Stimulated activated CD8-positive, alpha-beta memory T cell treated with anti-CD3 and anti-CD28 coated beads, Interleukin-4, amount 100 ng/mL, for 48 hours (primary cell): ENCODE measurements around the gene CD300C.
"Not testable (repeated sequence)": the region's sequence is repeated elsewhere in the genome, so short reads cannot be mapped to it uniquely, and the experiment has no call there.

ENCODE experiments used
- DNase-seq: peaks from one replicate; pipeline ENCODE4 v3.0.0-alpha.2; 2020

Gene CD300C

DNA sequence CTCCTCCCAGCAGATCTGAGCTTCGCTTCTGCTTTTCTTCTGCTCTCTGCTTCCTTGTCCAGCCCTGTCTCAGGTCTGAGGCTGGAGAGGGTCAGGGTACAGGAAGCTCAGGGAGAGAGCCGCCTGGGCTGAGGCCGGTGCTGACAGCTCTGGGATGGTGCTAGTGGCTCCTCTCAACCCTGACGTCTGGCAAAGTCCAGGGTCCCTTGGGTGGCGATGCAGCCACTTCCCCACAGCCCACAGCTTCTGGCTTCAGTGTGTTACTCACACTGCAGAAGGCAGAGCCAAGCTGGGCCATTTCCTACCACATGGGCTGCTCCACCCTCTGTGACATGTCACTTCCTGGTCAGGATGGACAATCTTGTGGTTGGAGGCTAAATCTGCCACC, at the start of gene CD300C:
TSS of gene CD300C (minus strand) at position 273 of the 388 bp plus-strand sequence. CDS start 333 bp downstream, outside the sequence.
- DNase-seq: no peak

DNA sequence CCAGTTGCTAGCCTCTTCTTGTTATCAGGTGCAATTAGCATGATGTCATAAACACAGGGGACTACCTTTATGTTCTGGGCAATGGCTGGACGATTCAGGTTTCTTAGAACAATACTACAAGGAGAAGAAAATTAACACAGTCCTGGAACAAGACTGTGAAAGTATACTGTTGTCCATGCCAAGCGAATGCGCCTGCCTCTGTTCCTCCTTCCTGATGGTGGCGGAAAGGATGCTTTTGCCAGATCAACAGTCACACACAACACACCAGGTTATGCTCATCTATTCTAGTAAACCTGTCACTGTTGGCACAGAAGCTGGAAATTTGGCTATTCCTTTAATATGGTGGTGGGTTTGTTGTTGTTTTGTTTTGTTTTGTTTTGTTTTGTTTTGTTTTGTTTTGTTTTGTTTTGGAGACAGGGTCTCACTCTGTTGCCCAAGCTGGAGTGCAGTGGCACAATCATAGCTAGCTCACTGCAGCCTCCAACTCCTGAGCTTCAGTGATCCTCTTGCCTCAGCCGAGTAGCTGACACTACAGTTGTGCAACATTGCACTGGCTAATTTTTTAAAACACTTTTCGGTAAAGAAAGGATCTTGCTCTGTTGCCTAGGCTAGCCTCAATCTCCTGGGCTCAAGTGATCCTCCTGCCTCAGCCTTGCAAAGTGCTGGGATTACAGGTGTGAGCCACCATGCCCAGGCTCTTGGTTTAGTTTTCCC, 49.3 kb upstream of the CD300C start:
- no peak for DNase-seq

DNA sequence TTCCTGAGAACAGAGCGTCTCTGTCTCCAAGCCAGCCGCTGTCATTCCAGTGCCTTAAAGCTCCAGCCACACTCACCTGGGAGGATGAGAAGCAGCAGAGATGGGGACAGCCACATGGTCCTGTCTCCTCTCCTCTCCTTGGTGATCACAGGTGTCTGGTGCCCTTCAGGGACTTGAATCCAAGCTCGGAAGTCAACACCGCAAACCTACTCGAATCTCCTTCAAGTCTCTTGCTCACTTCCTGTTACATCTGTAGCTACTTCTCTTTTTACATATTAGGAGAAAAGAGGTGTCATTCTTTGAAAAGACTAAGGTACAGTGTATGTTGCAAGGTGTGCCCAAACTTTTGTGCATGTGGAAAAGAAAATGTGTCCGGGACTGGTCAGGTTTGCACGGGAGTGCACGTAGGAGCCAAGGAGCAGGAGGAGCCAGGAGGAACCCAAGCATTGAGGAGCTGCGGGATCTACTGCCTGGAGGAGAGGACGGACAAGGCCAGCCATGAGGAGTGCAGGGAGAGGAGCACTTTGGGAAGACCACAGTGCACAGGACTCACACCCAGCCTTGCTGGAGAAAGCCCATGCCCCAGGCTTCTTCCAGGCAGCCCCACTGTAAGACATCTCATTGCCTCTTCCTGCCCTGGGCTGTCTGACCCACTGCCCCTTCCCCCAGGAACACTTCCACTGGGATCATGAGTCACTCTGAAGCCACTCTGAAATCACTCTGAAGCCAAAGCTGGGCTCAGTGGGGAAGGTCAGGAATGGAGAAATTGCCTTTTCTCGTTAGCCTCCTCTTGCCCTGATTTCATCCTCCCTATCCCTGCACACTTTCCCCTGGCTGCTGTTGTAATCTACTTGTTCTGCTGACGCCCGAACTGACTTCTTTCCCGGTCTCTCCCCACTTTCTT, 46.4 kb upstream of the CD300C start, which contains the start of gene CD300LD:
TSS of gene CD300LD (minus strand) at position 197 of the 904 bp plus-strand sequence. CDS start at position 116, 81 bp downstream.
- no peak for DNase-seq

DNA sequence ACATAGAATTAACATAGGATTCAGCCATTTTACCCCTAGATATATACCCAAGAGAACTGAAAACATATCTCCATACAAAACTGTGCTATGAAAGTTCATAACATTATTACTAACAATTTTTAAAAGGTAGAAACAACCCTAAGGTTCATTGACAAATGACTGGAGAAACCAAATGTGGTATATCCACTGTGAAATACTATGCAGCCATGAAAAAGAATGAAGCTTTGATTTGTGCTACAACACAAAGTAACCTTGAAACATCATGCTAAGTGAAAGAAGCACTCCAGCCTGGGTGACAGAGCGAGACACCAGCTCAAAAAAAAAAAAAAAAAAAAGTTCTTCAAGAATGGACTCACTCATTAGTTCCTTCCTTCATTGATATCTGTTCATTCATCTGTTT, 45.6 kb upstream of the CD300C start:
- DNase-seq: no peak

DNA sequence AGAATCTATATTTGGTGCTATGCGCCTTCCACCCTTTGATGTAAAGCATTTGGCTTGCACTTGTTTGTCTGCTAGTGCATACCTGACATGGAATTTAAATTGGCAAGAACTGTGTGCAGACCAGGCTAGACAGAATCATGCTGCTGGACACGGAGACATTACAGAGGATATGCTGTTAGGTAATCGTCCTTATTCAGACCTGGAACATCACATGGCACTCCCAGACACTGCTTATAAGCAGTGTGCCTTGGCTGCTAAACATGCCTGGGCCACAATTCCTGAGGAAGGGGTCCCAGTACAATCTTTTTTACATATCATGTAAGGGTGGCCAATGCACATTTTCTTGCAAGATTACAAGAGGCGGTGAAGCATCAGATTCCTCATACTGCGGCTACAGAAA, 39.8 kb upstream of the CD300C start:
- DNase-seq: no peak

DNA sequence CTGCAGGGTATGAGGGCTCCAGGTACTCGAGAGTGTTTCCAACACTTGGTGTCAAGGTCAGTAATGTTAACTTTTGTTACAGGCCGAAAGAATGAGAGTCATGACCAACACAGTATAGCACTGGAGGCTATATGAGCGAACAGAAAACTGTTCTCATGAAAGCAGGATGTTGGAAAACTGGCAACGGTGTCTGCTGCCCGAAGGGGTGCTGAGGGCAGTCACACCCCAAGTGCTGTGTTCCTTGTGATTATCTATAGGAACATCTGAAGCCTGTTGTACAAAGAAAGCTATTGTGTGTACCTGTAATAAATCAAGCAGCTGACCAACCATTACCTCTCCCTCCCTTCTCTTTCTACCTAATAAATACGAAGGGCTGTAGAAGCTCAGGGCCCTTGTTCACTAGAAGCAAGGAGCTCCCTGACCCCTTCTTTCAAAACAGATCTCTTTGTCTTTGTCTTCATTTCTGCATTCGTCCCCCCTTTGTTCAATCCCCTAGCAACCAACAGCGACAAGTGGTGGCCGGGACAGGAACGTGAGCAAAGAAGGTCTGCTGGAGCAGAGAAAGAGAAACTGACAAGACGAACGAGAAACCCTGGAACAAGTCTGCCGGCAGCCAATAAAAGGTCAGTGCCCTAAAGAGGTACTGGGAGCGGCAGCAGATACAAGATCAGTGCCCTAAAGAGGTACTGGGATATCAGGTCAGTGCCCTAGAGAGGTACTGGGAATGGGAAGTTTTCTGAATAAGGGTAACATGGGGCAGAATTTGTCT, 38.6 kb upstream of the CD300C start:
- DNase-seq: no peak

DNA sequence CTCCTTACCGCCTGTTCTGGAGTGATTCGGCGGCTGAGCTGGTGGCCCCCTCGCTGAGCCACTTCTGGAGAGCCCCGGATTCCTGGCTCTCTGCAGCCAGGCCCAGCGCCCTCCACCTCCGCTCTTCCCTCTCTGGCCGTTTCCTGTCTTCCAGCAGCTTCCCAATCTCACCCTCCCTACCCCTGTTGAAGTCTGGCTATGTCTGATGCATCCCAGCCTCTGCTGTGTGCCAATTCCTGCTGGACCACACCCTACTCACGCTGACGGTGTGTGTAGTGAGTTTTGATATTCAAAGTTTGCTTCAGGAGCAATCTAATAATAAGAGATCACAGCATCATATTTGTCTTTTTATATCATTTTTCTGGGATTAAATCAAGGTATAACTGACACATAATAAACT, 36.7 kb upstream of the CD300C start:
- no peak for DNase-seq

DNA sequence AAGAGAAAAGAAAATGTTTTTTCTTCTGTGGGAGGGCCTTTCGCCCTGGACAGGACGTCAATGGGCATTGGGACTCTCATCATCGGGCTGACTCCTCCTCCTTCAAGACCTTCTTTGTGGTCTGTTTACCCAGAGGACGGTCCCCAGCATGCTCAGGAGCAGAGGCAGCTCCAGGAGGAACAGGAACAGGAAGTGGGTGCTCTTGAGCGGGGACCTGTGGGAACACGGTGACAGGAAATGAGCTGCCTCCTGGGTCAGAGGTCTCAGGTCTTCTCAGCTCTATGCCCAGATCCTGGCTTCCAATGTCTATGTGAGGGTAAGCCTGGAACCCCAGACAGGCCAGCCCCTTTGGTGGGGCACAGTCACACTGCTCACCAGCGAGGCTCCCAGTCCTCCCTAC, 34.0 kb upstream of the CD300C start:
- DNase-seq: no peak

DNA sequence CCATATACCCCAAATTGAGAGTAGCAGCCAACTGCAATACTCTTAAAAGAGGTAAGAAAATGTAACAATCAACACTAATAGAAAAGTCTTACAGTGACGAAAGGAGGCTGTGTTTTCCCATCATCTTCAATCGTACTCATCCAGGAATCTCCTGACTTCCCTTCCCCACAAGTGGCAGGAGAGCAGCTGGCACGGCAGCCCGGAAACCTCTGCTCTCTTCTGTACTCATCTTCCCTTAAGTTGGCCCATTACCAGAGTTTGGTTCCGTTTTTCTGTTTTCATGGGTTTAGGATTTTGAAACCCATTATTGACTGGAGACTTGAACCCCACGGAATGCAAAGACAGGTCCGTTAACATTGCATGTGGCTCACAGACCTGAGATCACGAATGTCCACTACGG, 33.1 kb upstream of the CD300C start:
- DNase-seq: no peak

DNA sequence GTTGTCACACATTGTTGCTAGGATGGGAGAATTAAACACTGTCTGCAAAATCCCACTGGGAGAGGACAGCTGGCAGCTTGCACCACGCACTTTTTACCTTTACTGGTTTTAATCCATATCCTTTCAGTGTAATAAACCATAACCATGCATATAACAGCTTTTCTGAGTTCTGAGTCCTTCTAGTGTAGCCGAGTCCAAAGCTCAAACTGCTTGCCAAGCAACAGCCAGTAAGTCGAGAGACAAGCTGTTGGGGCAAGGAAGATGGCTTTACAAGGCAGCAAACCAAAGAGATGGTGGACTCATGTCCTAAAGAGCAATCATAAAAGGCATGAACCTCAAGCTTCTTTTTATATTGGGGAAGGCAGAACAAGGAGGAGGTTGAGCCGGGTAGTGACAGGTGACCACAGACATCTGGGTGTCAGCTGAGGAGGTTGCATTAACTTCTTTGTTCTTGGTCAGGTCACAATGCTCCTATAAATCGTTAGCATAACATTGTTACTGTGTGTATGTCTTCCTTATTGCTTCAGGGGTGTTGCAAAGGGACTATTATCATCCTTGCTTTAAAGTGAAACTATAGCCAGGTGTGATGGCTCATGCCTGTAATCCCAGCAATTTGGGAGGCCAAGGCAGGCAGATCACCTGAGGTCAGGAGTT, 28.7 kb upstream of the CD300C start:
- DNase-seq: no peak

DNA sequence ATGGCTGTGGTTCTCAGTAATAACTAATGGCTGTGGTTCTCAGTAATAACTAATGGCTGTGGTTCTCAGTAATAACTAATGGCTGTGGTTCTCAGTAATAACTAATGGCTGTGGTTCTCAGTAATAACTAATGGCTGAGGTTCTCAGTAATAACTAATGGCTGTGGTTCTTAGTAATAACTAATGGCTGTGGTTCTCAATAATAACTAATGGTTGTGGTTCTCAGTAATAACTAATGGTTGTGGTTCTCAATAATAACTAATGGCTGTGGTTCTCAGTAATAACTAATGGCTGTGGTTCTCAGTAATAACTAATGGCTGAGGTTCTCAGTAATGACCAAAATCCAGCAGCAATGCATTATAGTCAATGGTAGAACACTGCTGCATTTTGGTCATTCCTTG, 27.7 kb upstream of the CD300C start:
- not testable (repeated sequence) for DNase-seq

DNA sequence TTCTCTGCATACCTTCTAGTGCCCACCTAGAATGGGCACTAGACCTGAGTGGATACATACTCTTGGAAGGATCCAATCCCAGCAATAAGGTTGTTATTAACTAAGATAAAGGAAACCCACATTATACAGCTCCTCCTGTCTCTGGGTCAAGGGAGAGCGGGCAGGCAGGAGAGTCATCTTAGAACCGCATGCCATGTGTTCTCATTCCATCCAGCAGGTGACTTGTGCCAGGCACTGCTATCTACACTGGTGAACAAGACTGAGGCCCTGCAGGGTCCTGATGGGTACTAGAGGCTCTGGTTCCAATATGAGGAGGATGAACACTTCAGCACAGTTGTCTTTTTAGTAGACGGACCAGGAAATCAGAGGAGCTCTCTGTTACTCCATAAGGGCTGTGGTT, 27.3 kb upstream of the CD300C start:
- no peak for DNase-seq

DNA sequence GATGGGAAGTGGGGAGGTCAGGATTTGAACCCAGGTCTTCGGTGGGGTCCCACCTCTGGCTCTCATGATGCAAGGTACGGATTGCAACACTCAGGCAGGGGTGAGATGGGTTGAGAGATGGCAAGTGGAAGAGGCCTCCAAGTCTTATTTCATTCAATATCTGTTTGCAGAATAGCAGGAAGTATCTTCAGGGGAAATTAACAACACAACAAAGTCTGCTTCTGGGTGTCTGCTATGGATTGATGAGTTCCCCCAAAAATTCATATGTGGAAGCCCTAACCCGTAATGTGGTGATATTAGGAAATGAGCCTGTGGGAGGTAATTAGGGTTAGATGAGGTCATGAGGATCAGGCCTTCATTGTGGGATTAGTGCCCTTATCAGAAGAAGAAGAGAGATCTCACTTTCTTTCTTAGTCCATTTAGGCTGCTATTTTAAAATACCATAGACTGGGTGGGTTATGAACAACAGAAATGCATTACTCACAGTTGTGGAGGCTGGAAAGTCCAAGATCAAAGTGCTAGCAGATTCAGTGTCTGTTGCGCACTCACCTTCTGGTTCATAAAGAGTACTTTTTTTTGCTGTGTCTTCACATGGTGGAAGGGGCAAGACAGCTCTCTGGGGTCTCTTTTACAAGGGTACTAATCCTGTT, 25.8 kb upstream of the CD300C start:
- DNase-seq: no peak

DNA sequence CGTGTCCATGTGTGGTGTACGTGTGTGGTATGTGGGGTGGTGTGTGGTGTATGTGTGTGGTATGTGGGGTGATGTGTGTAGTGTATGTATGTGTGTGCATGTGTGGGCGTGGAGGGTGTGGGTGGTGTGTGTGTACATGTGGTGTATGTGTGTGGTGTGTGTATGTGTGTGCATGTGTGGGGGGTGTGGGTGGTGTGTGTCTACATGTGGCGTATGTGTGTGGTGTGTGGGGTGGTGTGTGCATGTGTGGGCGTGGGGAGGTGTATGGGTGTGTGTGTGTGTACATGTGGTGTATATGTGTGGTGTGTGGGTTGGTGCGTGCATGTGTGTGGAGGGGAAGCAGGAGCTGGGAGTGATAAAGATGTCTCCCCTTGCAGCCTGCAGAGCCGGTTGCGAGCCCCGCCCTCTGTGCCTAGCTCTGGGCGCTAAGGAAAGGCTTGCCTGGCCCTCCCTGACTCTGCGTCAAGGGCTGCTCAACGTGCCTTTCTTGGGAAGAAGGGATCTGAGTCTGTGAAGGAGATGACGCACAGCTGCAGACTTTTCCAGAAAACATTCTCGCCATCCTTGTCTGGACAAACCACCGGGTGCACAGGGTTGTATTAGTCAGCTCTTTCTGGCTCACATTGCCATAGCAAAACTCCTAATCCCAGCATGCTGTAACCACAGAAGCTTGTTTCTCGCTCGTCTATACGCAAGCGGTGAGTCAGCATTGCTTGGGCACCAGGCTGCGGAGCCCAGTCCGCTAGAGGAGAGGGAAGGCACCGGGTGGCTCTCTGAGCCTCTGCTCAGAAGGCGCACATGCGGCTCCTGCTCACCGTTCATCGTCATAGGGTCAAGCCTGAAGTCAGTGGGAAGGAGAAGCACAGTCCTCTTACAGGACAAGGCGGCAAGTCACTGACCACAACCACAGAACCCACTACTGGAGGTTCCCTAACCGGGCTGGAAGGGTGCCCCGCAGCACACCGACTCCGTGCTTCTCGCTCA, 23.4 kb upstream of the CD300C start:
- peak; percentile 49 for DNase-seq

DNA sequence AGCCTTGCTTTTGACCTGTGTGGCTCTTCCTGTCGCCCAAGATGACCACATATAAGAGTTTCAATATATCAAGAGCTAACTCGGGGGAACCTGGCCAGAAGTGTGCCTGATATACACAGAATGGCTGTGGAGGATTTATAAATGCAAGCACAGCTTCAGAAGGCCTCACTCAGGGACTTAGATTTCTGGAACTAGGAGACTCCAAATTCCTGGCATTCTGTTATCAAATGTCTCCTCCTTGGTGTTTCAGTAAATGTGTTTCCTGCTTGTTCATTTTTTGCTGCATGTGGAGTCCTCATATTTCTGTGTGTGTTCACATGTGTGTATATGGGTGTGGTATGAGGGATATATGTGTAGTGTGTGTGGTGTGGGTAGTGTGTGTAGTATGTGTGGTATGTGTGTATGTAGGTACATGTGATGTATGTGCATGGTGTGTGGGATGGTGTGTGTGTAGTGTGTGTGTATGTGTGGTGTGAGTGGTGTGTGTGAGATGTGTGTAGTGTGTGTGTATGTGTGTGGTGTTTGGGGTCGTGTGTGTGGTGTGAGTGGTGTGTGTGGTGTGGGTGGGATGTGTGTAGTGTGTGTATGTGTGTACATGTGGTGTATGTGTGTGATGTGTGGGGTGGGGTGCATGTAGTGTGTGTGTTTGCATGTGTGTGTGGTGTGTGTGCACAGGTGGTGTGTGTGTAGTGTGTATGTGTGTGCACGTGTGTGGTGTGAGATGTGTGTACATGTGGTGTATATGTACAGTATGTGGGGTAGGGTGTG, 22.4 kb upstream of the CD300C start:
- DNase-seq: no peak

DNA sequence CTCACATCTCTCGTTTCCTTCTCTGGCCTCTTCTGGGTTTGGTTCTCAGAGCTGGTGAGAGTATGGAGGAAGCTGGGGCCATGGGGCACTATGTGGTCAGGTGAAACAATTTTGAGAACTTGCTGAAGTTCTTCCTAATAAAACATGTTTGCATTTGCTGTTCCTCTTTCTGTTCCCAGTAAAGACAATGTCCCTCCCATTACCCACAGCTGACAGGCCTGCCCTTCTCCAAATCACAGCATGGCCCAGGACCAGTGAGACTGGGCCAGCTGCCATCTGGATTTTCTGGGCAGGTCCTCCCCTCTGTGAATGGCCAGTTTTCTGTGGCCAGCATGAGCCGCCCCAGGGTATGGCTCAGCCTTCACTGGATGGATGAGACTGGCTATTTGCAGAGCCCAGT, 21.5 kb upstream of the CD300C start, which contains the start of gene CD300H:
TSS of gene CD300H (minus strand) at position 113 of the 400 bp plus-strand sequence.
- no peak for DNase-seq

DNA sequence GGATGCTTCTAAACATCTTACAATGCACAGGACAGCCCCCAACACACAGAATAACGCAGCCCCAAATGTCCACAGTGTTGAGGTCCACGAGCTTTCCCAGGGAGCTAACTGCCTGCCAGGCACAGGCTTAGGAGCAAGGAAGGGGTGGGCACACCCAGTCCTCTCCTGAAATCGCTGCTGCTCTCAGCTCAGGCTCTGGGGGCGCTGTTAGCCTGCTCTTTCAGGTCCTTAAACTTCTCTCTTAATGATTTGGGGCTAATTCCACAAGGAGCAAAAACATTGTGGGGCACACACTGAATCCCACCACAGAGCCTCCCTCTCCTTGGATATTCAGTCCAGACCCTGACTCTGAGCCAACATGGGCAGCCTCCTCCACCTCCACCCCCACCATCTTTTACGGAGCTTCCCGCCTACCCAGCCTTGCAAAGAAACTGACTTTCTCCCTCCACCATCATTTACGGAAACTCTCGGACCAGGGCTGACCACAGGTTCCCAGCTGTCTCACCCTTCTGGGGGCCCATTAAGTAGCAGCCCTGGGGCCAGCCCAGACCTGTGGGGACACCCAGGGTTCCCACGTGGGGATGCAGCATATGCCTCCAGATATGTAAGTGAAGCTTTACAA, 20.3 kb upstream of the CD300C start:
- peak; percentile 66 for DNase-seq

DNA sequence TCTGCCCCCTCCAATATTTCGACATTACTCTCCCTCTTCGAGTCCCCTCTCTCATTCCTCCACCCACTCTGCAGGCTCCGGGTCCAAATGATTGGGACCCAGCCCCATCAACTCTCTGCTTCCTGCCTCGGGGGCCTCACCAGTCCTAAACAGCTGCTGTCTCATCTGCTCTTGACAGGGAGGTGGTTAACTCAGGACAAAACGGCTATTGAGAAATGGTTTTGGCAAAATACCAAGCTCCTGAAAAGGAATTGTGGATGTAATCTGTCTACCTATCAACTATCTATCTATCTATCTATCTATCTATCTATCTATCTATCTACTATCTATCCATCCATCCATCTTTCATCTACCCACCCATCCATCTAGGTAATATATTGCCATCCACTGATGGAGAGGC, 19.2 kb upstream of the CD300C start:
- DNase-seq: no peak

DNA sequence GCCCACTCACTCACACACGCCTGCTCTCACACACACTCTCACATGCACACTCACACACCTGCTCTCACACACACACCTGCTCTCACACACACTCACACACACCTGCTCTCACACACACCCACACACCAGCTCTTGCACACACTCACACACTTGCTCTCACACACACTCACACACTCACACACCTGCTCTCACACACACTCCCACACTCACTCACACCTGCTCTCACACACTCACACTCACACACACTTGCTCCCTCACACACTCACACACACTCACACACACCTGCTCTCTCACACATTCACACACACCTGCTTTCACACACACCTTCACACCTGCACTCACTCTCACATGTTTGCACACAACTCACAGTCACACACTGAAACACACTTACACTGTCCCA, 17.4 kb upstream of the CD300C start:
- no peak for DNase-seq

DNA sequence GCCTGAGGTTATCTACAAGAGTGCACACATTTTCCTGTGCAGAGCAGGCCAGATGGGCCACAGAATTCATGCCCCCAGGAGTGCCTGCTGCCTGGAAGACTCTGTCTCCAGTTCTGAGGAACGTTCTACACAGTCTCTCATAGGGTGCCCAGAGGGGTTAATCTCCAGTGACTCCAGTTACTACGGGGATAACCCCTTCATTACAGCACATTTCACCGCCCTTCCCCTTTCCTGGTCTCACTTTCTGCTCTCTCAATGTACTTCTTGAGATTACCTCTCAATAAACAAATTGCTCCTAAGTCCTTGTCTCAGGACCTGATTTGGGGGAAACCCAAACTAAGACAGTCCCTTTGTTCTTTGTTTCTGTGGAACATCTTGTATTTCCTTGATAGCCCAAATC, 15.7 kb upstream of the CD300C start:
- DNase-seq: no peak
